ENCODE measurements around the gene XPO4. TPM values are rescaled to one million over a fixed set of nuclear protein-coding genes. Genes with fewer than 3 reads are reported as not detected.

XPO4 gene
- total RNA-seq, 1 experiment from 2014 or later, result 34.1 TPM

DNA sequence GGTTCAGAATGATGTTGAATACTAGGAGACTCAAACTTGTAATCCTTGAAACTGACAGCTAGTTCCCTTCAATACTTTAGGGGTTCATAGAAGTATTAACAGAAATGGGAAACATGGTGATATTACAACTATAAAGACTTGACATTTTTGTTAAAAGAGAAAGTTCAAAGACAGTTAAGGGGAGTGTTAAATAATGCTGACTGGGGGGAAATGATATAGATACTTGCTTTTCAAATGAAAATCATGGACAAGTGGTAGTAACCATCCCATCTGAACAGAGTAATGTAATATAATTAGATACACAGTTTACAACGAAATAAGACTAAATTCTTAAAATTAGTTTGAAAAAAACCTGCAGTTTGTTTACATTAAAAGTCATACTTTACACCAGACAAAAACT is 122.2 kb downstream of the XPO4 start:
- Histone ChIP-seq H3K27me3 (ENCODE audit: insufficient read depth, low read length) (no peaks in the 10 kb centered on the region), H3K79me1 (ENCODE audit: insufficient read depth, low read depth, low read length, poor library complexity, severe bottlenecking) (no peaks in the 10 kb centered on the region), H4K5ac (ENCODE audit: insufficient read length, low read depth, low read length) (no peak overlapping the region), H2AK5ac (ENCODE audit: insufficient read length, low read length) (no peak overlapping the region), H2AFZ (ENCODE audit: low read length) (no peak overlapping the region), H3T11ph (ENCODE audit: low read length) (no peak overlapping the region), H3K79me2 (ENCODE audit: insufficient read depth, low read length) (no peaks in the 10 kb centered on the region), H2BK5ac (ENCODE audit: insufficient read length, low read length) (no peak overlapping the region), H2BK12ac (ENCODE audit: insufficient read length, low read depth, low read length) (no peak overlapping the region), H3K14ac (ENCODE audit: insufficient read depth, low read length) (no peak overlapping the region), H2BK20ac (ENCODE audit: low read depth, low read length, poor library complexity, severe bottlenecking) (no peak overlapping the region), H4K20me1 (ENCODE audit: control insufficient read depth, insufficient read depth, insufficient read length) (no peaks in the 10 kb centered on the region), H3K56ac (ENCODE audit: insufficient read length, low read depth, low read length) (no peak overlapping the region), H3K4me2 (ENCODE audit: insufficient read depth, insufficient read length, low read length) (no peak overlapping the region), H2BK120ac (ENCODE audit: low read depth, low read length, poor library complexity, severe bottlenecking) (no peak overlapping the region), H3K4me1 (ENCODE audit: insufficient read depth, low read length) (no peaks in the 10 kb centered on the region), H3K4ac (ENCODE audit: low read depth, low read length) (no peak overlapping the region), H3K18ac (ENCODE audit: insufficient read length, low read depth, low read length) (no peak overlapping the region), H3K23me2 (ENCODE audit: insufficient read length, low read depth, low read length, poor library complexity, severe bottlenecking) (no peaks in the 10 kb centered on the region), H3K23ac (ENCODE audit: insufficient read length, low read depth, low read length) (no peak overlapping the region), H3K9ac (ENCODE audit: extremely low read depth, insufficient read length, low read length) (no peak overlapping the region), H2BK15ac (ENCODE audit: low read depth, low read length) (no peak overlapping the region), H3K9me3 (ENCODE audit: control insufficient read depth, low read depth, low read length) (no peaks in the 10 kb centered on the region), H3K27ac (ENCODE audit: insufficient read length, low read depth, low read length) (no peak overlapping the region), H4K91ac (ENCODE audit: insufficient read length, low read depth, low read length) (no peak overlapping the region), H4K8ac (replicated peaks; ENCODE audit: insufficient read length, low read depth, low read length) (no peak overlapping the region)
- Mint-ChIP-seq H3K27me3 (ENCODE audit: low read depth) (no peaks in the 10 kb centered on the region), H3K27ac (no peak overlapping the region), H3K36me3 (ENCODE audit: insufficient read depth in 1 of 3, low read depth in 3 of 3) (peaks cover 0 to 17% (median 16%) of the 10 kb centered on the region in 3 experiments; a peak in 5 of 7 replicates), H3K4me3 (no peak overlapping the region), H3K9me3 (no peaks in the 10 kb centered on the region), H3K4me1 (peaks cover 0 to 3% of the 10 kb centered on the region in 2 experiments; a peak in 1 of 4 replicates)
- no peak for DNase-seq
- WGBS (ENCODE audit: extremely low coverage, insufficient read length, low lambda C conversion rate), result no CpG with 5 or more reads among the region's 1 CpG
- TF ChIP-seq, protein P1, sequence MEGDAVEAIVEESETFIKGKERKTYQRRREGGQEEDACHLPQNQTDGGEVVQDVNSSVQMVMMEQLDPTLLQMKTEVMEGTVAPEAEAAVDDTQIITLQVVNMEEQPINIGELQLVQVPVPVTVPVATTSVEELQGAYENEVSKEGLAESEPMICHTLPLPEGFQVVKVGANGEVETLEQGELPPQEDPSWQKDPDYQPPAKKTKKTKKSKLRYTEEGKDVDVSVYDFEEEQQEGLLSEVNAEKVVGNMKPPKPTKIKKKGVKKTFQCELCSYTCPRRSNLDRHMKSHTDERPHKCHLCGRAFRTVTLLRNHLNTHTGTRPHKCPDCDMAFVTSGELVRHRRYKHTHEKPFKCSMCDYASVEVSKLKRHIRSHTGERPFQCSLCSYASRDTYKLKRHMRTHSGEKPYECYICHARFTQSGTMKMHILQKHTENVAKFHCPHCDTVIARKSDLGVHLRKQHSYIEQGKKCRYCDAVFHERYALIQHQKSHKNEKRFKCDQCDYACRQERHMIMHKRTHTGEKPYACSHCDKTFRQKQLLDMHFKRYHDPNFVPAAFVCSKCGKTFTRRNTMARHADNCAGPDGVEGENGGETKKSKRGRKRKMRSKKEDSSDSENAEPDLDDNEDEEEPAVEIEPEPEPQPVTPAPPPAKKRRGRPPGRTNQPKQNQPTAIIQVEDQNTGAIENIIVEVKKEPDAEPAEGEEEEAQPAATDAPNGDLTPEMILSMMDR (conservative IDR thresholded peaks at IDR 0.05), result no peak

Measured in H9 (cell line).